ENCODE results near the gene ALG2. TPM values are rescaled to one million over a fixed set of nuclear protein-coding genes. Genes with fewer than 3 reads are reported as not detected.

The ALG2 gene
- total and polyA plus RNA-seq, 2 of the 13 experiments (the other 11 are each of a cell fraction or from before 2014, with no cell fraction given) = 46.2 to 49.0 TPM

- ChIA-PET CTCF (ENCODE audit: low intra/inter-chr PET ratio, low total read pairs) (no interaction called here), POLR2A (no interaction called here)
- intact Hi-C loops (cut with micrococcal nuclease; ENCODE audit: unreplicated experiment) = no loop called here
- Histone ChIP-seq H2AFZ (ENCODE audit: low read length) (no peak overlapping the region), H4K20me1 (ENCODE audit: insufficient read depth, low read length) (no peaks in the 10 kb centered on the region), H3K9ac (ENCODE audit: insufficient read depth, low read depth, low read length) (no peak overlapping the region), H3K4me1 (ENCODE audit: insufficient read depth, low read length) (no peaks in the 10 kb centered on the region), H3K27me3 (ENCODE audit: control insufficient read depth in 1 of 2, insufficient read depth in 2 of 2, low read length in 2 of 2) (no peaks in the 10 kb centered on the region), H3K27ac (ENCODE audit: extremely low read length, insufficient read depth, low read length) (no peak overlapping the region), H3K79me2 (ENCODE audit: insufficient read depth, low read length) (no peaks in the 10 kb centered on the region), H3K4me2 (ENCODE audit: low read depth, low read length) (no peak overlapping the region), H3K4me3 (replicated peaks in 1 of 3; ENCODE audit: insufficient read depth in 1 of 3, low read depth in 2 of 3, low read length in 3 of 3) (no peak overlapping the region), H3K9me3 (ENCODE audit: low read length) (no peaks in the 10 kb centered on the region), H3K36me3 (replicated peaks in 1 of 2; ENCODE audit: control insufficient read depth in 1 of 2, insufficient read depth in 2 of 2, low read length in 2 of 2) (no peaks in the 10 kb centered on the region)
- WGBS (ENCODE audit: low lambda C conversion rate) = 66% methylated on average over 4 of the region's 4 CpGs
- no peak for FAIRE-seq
- no peak for ATAC-seq
- TF ChIP-seq IKZF4 (CRISPR knock-in tag; IDR thresholded peaks at IDR 0.05; ENCODE audit: borderline replicate concordance, low read depth, not compliant biosample characterization) (no peak), ATF7-NPFF (CRISPR knock-in tag; IDR thresholded peaks at IDR 0.05; ENCODE audit: low read depth) (no peak), EEA1 (CRISPR knock-in tag; IDR thresholded peaks at IDR 0.05; ENCODE audit: borderline replicate concordance) (no peak), NFKBIZ (CRISPR knock-in tag; IDR thresholded peaks at IDR 0.05) (no peak), ZNF672 (CRISPR knock-in tag; IDR thresholded peaks at IDR 0.05) (no peak), ZFAT (CRISPR knock-in tag; conservative IDR thresholded peaks at IDR 0.05) (no peak), PHB2 (IDR thresholded peaks at IDR 0.05; ENCODE audit: partially characterized antibody) (no peak), CBFB (CRISPR knock-in tag; IDR thresholded peaks at IDR 0.05) (no peak), STAT5B (CRISPR knock-in tag; IDR thresholded peaks at IDR 0.05) (no peak), ZFP36L2 (CRISPR knock-in tag; IDR thresholded peaks at IDR 0.05) (no peak), ZNF597 (CRISPR knock-in tag; IDR thresholded peaks at IDR 0.05) (no peak), CENPX (CRISPR knock-in tag; IDR thresholded peaks at IDR 0.05) (no peak), RBM39 (IDR thresholded peaks at IDR 0.05; ENCODE audit: low read depth, low read length, poor library complexity, severe bottlenecking) (no peak), ZNF605 (CRISPR knock-in tag; IDR thresholded peaks at IDR 0.05) (no peak)
- TF ChIP-seq, protein P1, sequence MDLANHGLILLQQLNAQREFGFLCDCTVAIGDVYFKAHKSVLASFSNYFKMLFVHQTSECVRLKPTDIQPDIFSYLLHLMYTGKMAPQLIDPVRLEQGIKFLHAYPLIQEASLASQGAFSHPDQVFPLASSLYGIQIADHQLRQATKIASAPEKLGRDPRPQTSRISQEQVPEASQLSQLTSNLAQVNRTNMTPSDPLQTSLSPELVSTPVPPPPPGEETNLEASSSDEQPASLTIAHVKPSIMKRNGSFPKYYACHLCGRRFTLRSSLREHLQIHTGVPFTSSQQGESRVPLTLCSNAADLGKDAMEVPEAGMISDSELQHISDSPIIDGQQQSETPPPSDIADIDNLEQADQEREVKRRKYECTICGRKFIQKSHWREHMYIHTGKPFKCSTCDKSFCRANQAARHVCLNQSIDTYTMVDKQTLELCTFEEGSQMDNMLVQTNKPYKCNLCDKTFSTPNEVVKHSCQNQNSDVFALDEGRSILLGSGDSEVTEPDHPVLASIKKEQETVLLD (CRISPR knock-in tag; IDR thresholded peaks at IDR 0.05; ENCODE audit: low read depth) = no peak
- TF ChIP-seq, protein P2, sequence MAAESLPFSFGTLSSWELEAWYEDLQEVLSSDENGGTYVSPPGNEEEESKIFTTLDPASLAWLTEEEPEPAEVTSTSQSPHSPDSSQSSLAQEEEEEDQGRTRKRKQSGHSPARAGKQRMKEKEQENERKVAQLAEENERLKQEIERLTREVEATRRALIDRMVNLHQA (CRISPR knock-in tag; IDR thresholded peaks at IDR 0.05) = no peak
- TF ChIP-seq, protein P3, sequence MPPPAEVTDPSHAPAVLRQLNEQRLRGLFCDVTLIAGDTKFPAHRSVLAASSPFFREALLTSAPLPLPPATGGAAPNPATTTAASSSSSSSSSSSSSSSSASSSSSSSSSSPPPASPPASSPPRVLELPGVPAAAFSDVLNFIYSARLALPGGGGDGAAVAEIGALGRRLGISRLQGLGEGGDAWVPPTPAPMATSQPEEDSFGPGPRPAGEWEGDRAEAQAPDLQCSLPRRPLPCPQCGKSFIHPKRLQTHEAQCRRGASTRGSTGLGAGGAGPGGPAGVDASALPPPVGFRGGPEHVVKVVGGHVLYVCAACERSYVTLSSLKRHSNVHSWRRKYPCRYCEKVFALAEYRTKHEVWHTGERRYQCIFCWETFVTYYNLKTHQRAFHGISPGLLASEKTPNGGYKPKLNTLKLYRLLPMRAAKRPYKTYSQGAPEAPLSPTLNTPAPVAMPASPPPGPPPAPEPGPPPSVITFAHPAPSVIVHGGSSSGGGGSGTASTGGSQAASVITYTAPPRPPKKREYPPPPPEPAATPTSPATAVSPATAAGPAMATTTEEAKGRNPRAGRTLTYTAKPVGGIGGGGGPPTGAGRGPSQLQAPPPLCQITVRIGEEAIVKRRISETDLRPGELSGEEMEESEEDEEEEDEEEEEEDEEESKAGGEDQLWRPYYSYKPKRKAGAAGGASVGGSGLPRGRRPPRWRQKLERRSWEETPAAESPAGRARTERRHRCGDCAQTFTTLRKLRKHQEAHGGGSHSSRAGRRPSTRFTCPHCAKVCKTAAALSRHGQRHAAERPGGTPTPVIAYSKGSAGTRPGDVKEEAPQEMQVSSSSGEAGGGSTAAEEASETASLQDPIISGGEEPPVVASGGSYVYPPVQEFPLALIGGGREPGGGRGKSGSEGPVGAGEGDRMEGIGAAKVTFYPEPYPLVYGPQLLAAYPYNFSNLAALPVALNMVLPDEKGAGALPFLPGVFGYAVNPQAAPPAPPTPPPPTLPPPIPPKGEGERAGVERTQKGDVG (CRISPR knock-in tag; IDR thresholded peaks at IDR 0.05; ENCODE audit: borderline replicate concordance) = no peak
- TF ChIP-seq, protein P4, sequence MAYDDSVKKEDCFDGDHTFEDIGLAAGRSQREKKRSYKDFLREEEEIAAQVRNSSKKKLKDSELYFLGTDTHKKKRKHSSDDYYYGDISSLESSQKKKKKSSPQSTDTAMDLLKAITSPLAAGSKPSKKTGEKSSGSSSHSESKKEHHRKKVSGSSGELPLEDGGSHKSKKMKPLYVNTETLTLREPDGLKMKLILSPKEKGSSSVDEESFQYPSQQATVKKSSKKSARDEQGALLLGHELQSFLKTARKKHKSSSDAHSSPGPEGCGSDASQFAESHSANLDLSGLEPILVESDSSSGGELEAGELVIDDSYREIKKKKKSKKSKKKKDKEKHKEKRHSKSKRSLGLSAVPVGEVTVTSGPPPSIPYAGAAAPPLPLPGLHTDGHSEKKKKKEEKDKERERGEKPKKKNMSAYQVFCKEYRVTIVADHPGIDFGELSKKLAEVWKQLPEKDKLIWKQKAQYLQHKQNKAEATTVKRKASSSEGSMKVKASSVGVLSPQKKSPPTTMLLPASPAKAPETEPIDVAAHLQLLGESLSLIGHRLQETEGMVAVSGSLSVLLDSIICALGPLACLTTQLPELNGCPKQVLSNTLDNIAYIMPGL (CRISPR knock-in tag; IDR thresholded peaks at IDR 0.05; ENCODE audit: borderline replicate concordance in 1 of 2, low read depth in 1 of 2) = no peak
- no TSS peak for BruUV-seq (replicated peaks)
- DNase-seq (ENCODE audit: low spot score) = no peak
- in situ Hi-C loops (cut with HindIII; ENCODE audit: extremely low pct_ligation_motif_present, low pct_unique_long_range_greater_than_20kb) = loop anchor here (25.0 kb wide), 1 partner anchor 761 kb away; no protein-coding TSS in a partner anchor
Observed at GRCh38 chr9:99251157-99251556, 29.4 kb upstream of the ALG2 start.

Data from HepG2 (cell line).